Measurements from ENCODE around the gene SULT1B1.

SULT1B1 gene

GRCh38 chr4:69738872-69739271, 21.5 kb downstream of the SULT1B1 start:
- Mint-ChIP-seq H3K36me3 (ENCODE audit: insufficient read depth) (no peaks in the 10 kb centered on the region), H3K9me3 (peaks cover 6 to 13% of the 10 kb centered on the region in 2 donors), H3K27ac (no peak overlapping the region)

GRCh38 chr4:69735119-69735518, 25.3 kb downstream of the SULT1B1 start:
- H3K27ac Mint-ChIP-seq, result no peak overlapping the region
- ATAC-seq (replicated peaks) (no peak), DNase-seq (no peak)
- no peaks in the 10 kb centered on the region for H3K27me3 Mint-ChIP-seq
- peaks cover 0 to 4% of the 10 kb centered on the region in 2 donors for H3K9me3 Mint-ChIP-seq
- H3K4me1 Mint-ChIP-seq (ENCODE audit: low read depth in 2 of 2), result no peaks in the 10 kb centered on the region
- no peak overlapping the region for H3K4me3 Mint-ChIP-seq
- no peaks in the 10 kb centered on the region for H3K36me3 Mint-ChIP-seq (ENCODE audit: insufficient read depth)

More at GRCh38 chr4:69738872-69739271, 21.5 kb downstream of the SULT1B1 start:
- ATAC-seq (replicated peaks) (no peak), DNase-seq (no peak)
- no peaks in the 10 kb centered on the region for H3K4me1 Mint-ChIP-seq (ENCODE audit: low read depth in 2 of 2)
- H3K4me3 Mint-ChIP-seq, result no peak overlapping the region
- H3K27me3 Mint-ChIP-seq, result no peaks in the 10 kb centered on the region

- H3K27ac Mint-ChIP-seq, result no peak overlapping the region
- no peaks in the 10 kb centered on the region for H3K4me1 Mint-ChIP-seq (ENCODE audit: low read depth in 2 of 2)
- no peaks in the 10 kb centered on the region for H3K9me3 Mint-ChIP-seq
- no peak overlapping the region for H3K4me3 Mint-ChIP-seq
- no peaks in the 10 kb centered on the region for H3K36me3 Mint-ChIP-seq (ENCODE audit: insufficient read depth)
- ATAC-seq (replicated peaks), result no peak
- no peak for DNase-seq
- no peaks in the 10 kb centered on the region for H3K27me3 Mint-ChIP-seq
Measured at GRCh38 chr4:69731847-69732246, 28.6 kb downstream of the SULT1B1 start.

- DNase-seq (no peak), ATAC-seq (replicated peaks) (no peak)
- Mint-ChIP-seq H3K4me1 (ENCODE audit: low read depth in 2 of 2) (no peaks in the 10 kb centered on the region), H3K36me3 (ENCODE audit: insufficient read depth) (no peaks in the 10 kb centered on the region), H3K4me3 (no peak overlapping the region), H3K9me3 (no peaks in the 10 kb centered on the region), H3K27ac (no peak overlapping the region), H3K27me3 (no peaks in the 10 kb centered on the region)
Measured at GRCh38 chr4:69731241-69731640, 29.2 kb downstream of the SULT1B1 start.

GRCh38 chr4:69730002-69730401, 30.4 kb downstream of the SULT1B1 start:
- no peaks in the 10 kb centered on the region for H3K36me3 Mint-ChIP-seq (ENCODE audit: insufficient read depth)
- DNase-seq (no peak), ATAC-seq (replicated peaks) (no peak)
- H3K4me3 Mint-ChIP-seq, result no peak overlapping the region
- no peaks in the 10 kb centered on the region for H3K4me1 Mint-ChIP-seq (ENCODE audit: low read depth in 2 of 2)
- H3K27me3 Mint-ChIP-seq, result no peaks in the 10 kb centered on the region
- no peak overlapping the region for H3K27ac Mint-ChIP-seq
- no peaks in the 10 kb centered on the region for H3K9me3 Mint-ChIP-seq

GRCh38 chr4:69727926-69728325, 32.5 kb downstream of the SULT1B1 start:
- no peaks in the 10 kb centered on the region for H3K27me3 Mint-ChIP-seq
- no peak overlapping the region for H3K4me3 Mint-ChIP-seq
- no peak overlapping the region for H3K27ac Mint-ChIP-seq

GRCh38 chr4:69727426-69727825, 33.0 kb downstream of the SULT1B1 start:
- ATAC-seq (replicated peaks) (no peak), DNase-seq (no peak)
- Mint-ChIP-seq H3K27ac (no peak overlapping the region), H3K36me3 (ENCODE audit: insufficient read depth) (no peaks in the 10 kb centered on the region), H3K4me1 (ENCODE audit: low read depth in 2 of 2) (no peaks in the 10 kb centered on the region), H3K4me3 (no peak overlapping the region), H3K27me3 (no peaks in the 10 kb centered on the region), H3K9me3 (no peaks in the 10 kb centered on the region)

More at GRCh38 chr4:69727926-69728325, 32.5 kb downstream of the SULT1B1 start:
- DNase-seq, result no peak
- Mint-ChIP-seq H3K4me1 (ENCODE audit: low read depth in 2 of 2) (no peaks in the 10 kb centered on the region), H3K36me3 (ENCODE audit: insufficient read depth) (no peaks in the 10 kb centered on the region), H3K9me3 (no peaks in the 10 kb centered on the region)
- ATAC-seq (replicated peaks), result no peak

- no peak overlapping the region for H3K27ac Mint-ChIP-seq
- no peaks in the 10 kb centered on the region for H3K27me3 Mint-ChIP-seq
- DNase-seq, result no peak
- ATAC-seq (replicated peaks), result no peak
- no peaks in the 10 kb centered on the region for H3K9me3 Mint-ChIP-seq
- no peaks in the 10 kb centered on the region for H3K4me1 Mint-ChIP-seq (ENCODE audit: low read depth in 2 of 2)
- no peaks in the 10 kb centered on the region for H3K36me3 Mint-ChIP-seq (ENCODE audit: insufficient read depth)
- no peak overlapping the region for H3K4me3 Mint-ChIP-seq
Measured at GRCh38 chr4:69726971-69727370, 33.4 kb downstream of the SULT1B1 start.

GRCh38 chr4:69718396-69719271, 41.8 kb downstream of the SULT1B1 start:
- DNase-seq, result no peak
- ATAC-seq (replicated peaks), result no peak

GRCh38 chr4:69717778-69718177, 42.6 kb downstream of the SULT1B1 start:
- Mint-ChIP-seq H3K36me3 (ENCODE audit: insufficient read depth) (no peaks in the 10 kb centered on the region), H3K27ac (no peak overlapping the region)

More at GRCh38 chr4:69718396-69719271, 41.8 kb downstream of the SULT1B1 start:
- Mint-ChIP-seq H3K9me3 (peaks cover 0 to 1% of the 10 kb centered on the region in 2 donors), H3K4me3 (no peak overlapping the region), H3K4me1 (ENCODE audit: low read depth in 2 of 2) (no peaks in the 10 kb centered on the region), H3K27ac (no peak overlapping the region), H3K27me3 (no peaks in the 10 kb centered on the region), H3K36me3 (ENCODE audit: insufficient read depth) (no peaks in the 10 kb centered on the region)

GRCh38 chr4:69716654-69717053, 43.8 kb downstream of the SULT1B1 start:
- no peaks in the 10 kb centered on the region for H3K36me3 Mint-ChIP-seq (ENCODE audit: insufficient read depth)
- ATAC-seq (replicated peaks) (no peak), DNase-seq (no peak)
- no peaks in the 10 kb centered on the region for H3K4me1 Mint-ChIP-seq (ENCODE audit: low read depth in 2 of 2)
- no peak overlapping the region for H3K27ac Mint-ChIP-seq
- H3K9me3 Mint-ChIP-seq, result peaks cover 0 to 5% of the 10 kb centered on the region in 2 donors
- H3K27me3 Mint-ChIP-seq, result no peaks in the 10 kb centered on the region
- no peak overlapping the region for H3K4me3 Mint-ChIP-seq

More at GRCh38 chr4:69717778-69718177, 42.6 kb downstream of the SULT1B1 start:
- no peak for DNase-seq
- no peak for ATAC-seq (replicated peaks)
- Mint-ChIP-seq H3K4me3 (no peak overlapping the region), H3K4me1 (ENCODE audit: low read depth in 2 of 2) (no peaks in the 10 kb centered on the region), H3K27me3 (no peaks in the 10 kb centered on the region), H3K9me3 (peaks cover 0 to 5% of the 10 kb centered on the region in 2 donors)

- Mint-ChIP-seq H3K36me3 (ENCODE audit: insufficient read depth) (no peaks in the 10 kb centered on the region), H3K4me1 (ENCODE audit: low read depth in 2 of 2) (no peaks in the 10 kb centered on the region), H3K27me3 (no peaks in the 10 kb centered on the region), H3K9me3 (peaks cover 5 to 11% of the 10 kb centered on the region in 2 donors), H3K27ac (no peak overlapping the region), H3K4me3 (no peak overlapping the region)
- no peak for DNase-seq
- ATAC-seq (replicated peaks), result no peak
Measured at GRCh38 chr4:69714086-69714485, 46.3 kb downstream of the SULT1B1 start.

- peaks cover 5 to 11% of the 10 kb centered on the region in 2 donors for H3K9me3 Mint-ChIP-seq
- no peaks in the 10 kb centered on the region for H3K36me3 Mint-ChIP-seq (ENCODE audit: insufficient read depth)
- no peak overlapping the region for H3K27ac Mint-ChIP-seq
- no peaks in the 10 kb centered on the region for H3K4me1 Mint-ChIP-seq (ENCODE audit: low read depth in 2 of 2)
- no peak overlapping the region for H3K4me3 Mint-ChIP-seq
- no peaks in the 10 kb centered on the region for H3K27me3 Mint-ChIP-seq
- no peak for DNase-seq
- no peak for ATAC-seq (replicated peaks)
Measured at GRCh38 chr4:69713593-69713992, 46.8 kb downstream of the SULT1B1 start.

- no peaks in the 10 kb centered on the region for H3K36me3 Mint-ChIP-seq (ENCODE audit: insufficient read depth)
- H3K4me1 Mint-ChIP-seq (ENCODE audit: low read depth in 2 of 2), result no peaks in the 10 kb centered on the region
- no peak overlapping the region for H3K4me3 Mint-ChIP-seq
- H3K9me3 Mint-ChIP-seq, result peaks cover 7 to 11% of the 10 kb centered on the region in 2 donors
- ATAC-seq (replicated peaks) (no peak), DNase-seq (no peak)
- H3K27ac Mint-ChIP-seq, result no peak overlapping the region
- H3K27me3 Mint-ChIP-seq, result no peaks in the 10 kb centered on the region
Measured at GRCh38 chr4:69710580-69710979, 49.8 kb downstream of the SULT1B1 start.

All from effector memory CD8-positive, alpha-beta T cell (primary cell).